Measurements from ENCODE around the gene AEBP1.

- no peak for TF ChIP-seq TAF1 (IDR thresholded peaks at IDR 0.05; ENCODE audit: borderline replicate concordance, insufficient read depth, low read length)
- TF ChIP-seq POLR2AphosphoS5 (IDR thresholded peaks at IDR 0.05; ENCODE audit: low read depth, low read length) = no peak
- TF ChIP-seq, protein P1, sequence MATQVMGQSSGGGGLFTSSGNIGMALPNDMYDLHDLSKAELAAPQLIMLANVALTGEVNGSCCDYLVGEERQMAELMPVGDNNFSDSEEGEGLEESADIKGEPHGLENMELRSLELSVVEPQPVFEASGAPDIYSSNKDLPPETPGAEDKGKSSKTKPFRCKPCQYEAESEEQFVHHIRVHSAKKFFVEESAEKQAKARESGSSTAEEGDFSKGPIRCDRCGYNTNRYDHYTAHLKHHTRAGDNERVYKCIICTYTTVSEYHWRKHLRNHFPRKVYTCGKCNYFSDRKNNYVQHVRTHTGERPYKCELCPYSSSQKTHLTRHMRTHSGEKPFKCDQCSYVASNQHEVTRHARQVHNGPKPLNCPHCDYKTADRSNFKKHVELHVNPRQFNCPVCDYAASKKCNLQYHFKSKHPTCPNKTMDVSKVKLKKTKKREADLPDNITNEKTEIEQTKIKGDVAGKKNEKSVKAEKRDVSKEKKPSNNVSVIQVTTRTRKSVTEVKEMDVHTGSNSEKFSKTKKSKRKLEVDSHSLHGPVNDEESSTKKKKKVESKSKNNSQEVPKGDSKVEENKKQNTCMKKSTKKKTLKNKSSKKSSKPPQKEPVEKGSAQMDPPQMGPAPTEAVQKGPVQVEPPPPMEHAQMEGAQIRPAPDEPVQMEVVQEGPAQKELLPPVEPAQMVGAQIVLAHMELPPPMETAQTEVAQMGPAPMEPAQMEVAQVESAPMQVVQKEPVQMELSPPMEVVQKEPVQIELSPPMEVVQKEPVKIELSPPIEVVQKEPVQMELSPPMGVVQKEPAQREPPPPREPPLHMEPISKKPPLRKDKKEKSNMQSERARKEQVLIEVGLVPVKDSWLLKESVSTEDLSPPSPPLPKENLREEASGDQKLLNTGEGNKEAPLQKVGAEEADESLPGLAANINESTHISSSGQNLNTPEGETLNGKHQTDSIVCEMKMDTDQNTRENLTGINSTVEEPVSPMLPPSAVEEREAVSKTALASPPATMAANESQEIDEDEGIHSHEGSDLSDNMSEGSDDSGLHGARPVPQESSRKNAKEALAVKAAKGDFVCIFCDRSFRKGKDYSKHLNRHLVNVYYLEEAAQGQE (IDR thresholded peaks at IDR 0.05; ENCODE audit: insufficient read depth in 1 of 2, low read depth in 2 of 2, low read length in 2 of 2) = no peak
- no peak for TF ChIP-seq FOXP2 (optimal IDR thresholded peaks at IDR 0.05; ENCODE audit: borderline replicate concordance, extremely low read depth, extremely low read length, insufficient read depth)
- TF ChIP-seq SIN3A (IDR thresholded peaks at IDR 0.05; ENCODE audit: borderline replicate concordance, insufficient read depth, low read length) = no peak
Measured at GRCh38 chr7:44142028-44142427, 37.9 kb downstream of the AEBP1 start.
